IPS-18a (cell line): ENCODE results near the gene GZMA.

Source experiments
- H3K27ac ChIP-seq: one replicate; pipeline ENCODE4 v1.5.1; 2013; ENCODE audit warnings: low read length
- H3K27me3 ChIP-seq: one replicate; pipeline ENCODE4 v1.6.1; 2013; ENCODE audit warnings: mild to moderate bottlenecking, low read length; ENCODE audit not compliant: control insufficient read depth, insufficient read depth
- H3K36me3 ChIP-seq: one replicate; pipeline ENCODE4 v1.6.1; 2013; ENCODE audit warnings: low read depth, low read length; ENCODE audit not compliant: control insufficient read depth
- H3K4me1 ChIP-seq: one replicate; pipeline ENCODE4 v1.6.1; 2013; ENCODE audit warnings: low read depth, low read length; ENCODE audit not compliant: control insufficient read depth
- H3K4me3 ChIP-seq: one replicate; pipeline ENCODE4 v1.5.1; 2013; ENCODE audit warnings: low read length
- H3K9ac ChIP-seq: one replicate; pipeline ENCODE4 v1.6.1; 2013; ENCODE audit warnings: mild to moderate bottlenecking, low read length, moderate library complexity
- H3K9me3 ChIP-seq: one replicate; pipeline ENCODE4 v1.6.1; 2013; ENCODE audit warnings: low read depth, low read length; ENCODE audit not compliant: control insufficient read depth

GZMA gene

GRCh38 chr5:55102348-55102747 is at the start of gene GZMA:
GZMA (plus strand) TSS chr5:55102646; CDS start chr5:55102683, 37 bp downstream.
- no peaks in the 10 kb centered on the region for H3K36me3 ChIP-seq
- H3K27me3 ChIP-seq: no peaks in the 10 kb centered on the region
- H3K9ac ChIP-seq: no peak within 1 kb of the TSS
- no peak within 1 kb of the TSS for H3K4me3 ChIP-seq
- H3K27ac ChIP-seq: no peak within 1 kb of the TSS
- H3K4me1 ChIP-seq: peaks cover 8% of the 10 kb centered on the region
- no peaks in the 10 kb centered on the region for H3K9me3 ChIP-seq

- H3K9me3 ChIP-seq: peaks cover 6% of the 10 kb centered on the region
- H3K4me3 ChIP-seq: no peak overlapping the region
- no peak overlapping the region for H3K27ac ChIP-seq
- no peak overlapping the region for H3K9ac ChIP-seq
- H3K4me1 ChIP-seq: no peaks in the 10 kb centered on the region
- no peaks in the 10 kb centered on the region for H3K27me3 ChIP-seq
- H3K36me3 ChIP-seq: no peaks in the 10 kb centered on the region
Measured at GRCh38 chr5:55055183-55055582, 47.3 kb upstream of the GZMA start.

GRCh38 chr5:55062039-55062779 is 40.2 kb upstream of the GZMA start:
- Histone ChIP-seq H3K27me3 (no peaks in the 10 kb centered on the region), H3K36me3 (no peaks in the 10 kb centered on the region), H3K9me3 (no peaks in the 10 kb centered on the region), H3K4me1 (no peaks in the 10 kb centered on the region), H3K27ac (no peak overlapping the region), H3K4me3 (no peak overlapping the region), H3K9ac (no peak overlapping the region)

DNA sequence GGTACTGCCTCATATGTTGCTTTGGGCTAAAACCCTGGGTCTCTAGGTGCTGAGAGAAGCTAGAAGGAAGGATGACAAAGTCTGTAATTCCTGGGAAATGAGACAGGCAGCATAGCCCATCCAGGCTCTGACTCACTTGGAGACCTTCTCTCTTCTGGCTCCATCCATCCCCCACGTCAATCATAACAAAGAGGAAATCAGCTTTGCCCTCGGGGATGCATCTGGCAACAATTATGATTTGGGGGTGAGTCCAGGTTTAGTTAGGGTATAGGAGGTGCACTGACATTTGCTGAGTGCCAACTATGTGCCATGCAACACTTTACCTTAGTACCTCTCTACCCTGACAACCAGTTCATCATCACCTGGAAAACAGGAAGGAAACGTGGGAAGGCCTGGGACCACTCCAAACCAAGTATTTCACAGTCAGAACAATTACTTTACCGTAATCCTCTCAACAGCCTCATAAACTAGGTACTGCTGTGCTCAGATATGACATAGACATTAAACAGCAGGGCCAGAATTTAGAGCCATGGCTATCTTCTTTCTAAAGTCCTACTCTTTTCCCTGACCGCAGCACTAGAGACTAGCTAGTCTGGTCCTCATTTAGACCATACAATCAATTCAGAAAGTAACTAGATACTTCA is 39.1 kb upstream of the GZMA start:
- H3K4me1 ChIP-seq: no peaks in the 10 kb centered on the region
- H3K4me3 ChIP-seq: no peak overlapping the region
- no peak overlapping the region for H3K27ac ChIP-seq
- H3K9ac ChIP-seq: no peak overlapping the region
- no peaks in the 10 kb centered on the region for H3K9me3 ChIP-seq
- no peaks in the 10 kb centered on the region for H3K36me3 ChIP-seq
- H3K27me3 ChIP-seq: no peaks in the 10 kb centered on the region

- Histone ChIP-seq H3K27me3 (no peaks in the 10 kb centered on the region), H3K27ac (no peak overlapping the region), H3K36me3 (no peaks in the 10 kb centered on the region), H3K4me3 (no peak overlapping the region), H3K9me3 (no peaks in the 10 kb centered on the region), H3K9ac (no peak overlapping the region), H3K4me1 (no peaks in the 10 kb centered on the region)
Measured at GRCh38 chr5:55063899-55064298, 38.5 kb upstream of the GZMA start.

GRCh38 chr5:55064523-55064922 is 37.9 kb upstream of the GZMA start:
- Histone ChIP-seq H3K4me1 (no peaks in the 10 kb centered on the region), H3K9ac (no peak overlapping the region), H3K27ac (no peak overlapping the region), H3K27me3 (no peaks in the 10 kb centered on the region), H3K9me3 (no peaks in the 10 kb centered on the region), H3K4me3 (no peak overlapping the region), H3K36me3 (no peaks in the 10 kb centered on the region)

- H3K27me3 ChIP-seq: no peaks in the 10 kb centered on the region
- H3K4me1 ChIP-seq: no peaks in the 10 kb centered on the region
- no peak overlapping the region for H3K4me3 ChIP-seq
- no peak overlapping the region for H3K27ac ChIP-seq
- no peaks in the 10 kb centered on the region for H3K9me3 ChIP-seq
- H3K36me3 ChIP-seq: no peaks in the 10 kb centered on the region
- no peak overlapping the region for H3K9ac ChIP-seq
Measured at GRCh38 chr5:55066277-55066676, 36.2 kb upstream of the GZMA start.

DNA sequence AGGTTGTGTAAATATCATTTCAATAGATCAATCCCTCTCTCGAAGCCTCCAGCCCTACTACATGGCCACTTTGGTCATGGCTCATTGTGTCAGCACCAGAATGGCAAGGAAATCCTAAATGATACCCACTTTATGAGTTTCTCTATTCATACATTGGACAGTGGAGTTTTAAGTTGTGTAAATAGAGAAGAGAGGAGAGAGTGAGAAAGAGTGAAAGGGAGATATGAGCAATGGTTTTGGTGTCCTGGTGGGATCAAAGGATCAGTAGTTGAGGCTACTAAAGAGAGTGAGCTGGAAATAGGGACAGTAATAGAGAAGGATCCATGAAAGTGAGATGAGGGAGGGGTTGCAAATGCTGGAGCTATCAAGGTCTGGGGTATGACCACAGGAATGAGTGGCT is 31.5 kb upstream of the GZMA start:
- no peak overlapping the region for H3K27ac ChIP-seq

GRCh38 chr5:55071413-55071812 is 31.0 kb upstream of the GZMA start:
- no peak overlapping the region for H3K27ac ChIP-seq
- no peaks in the 10 kb centered on the region for H3K27me3 ChIP-seq
- peaks cover 6% of the 10 kb centered on the region for H3K4me1 ChIP-seq
- no peaks in the 10 kb centered on the region for H3K36me3 ChIP-seq
- no peak overlapping the region for H3K9ac ChIP-seq
- no peaks in the 10 kb centered on the region for H3K9me3 ChIP-seq
- no peak overlapping the region for H3K4me3 ChIP-seq

More for the DNA sequence above, 31.5 kb upstream of the GZMA start:
- H3K36me3 ChIP-seq: no peaks in the 10 kb centered on the region
- H3K9me3 ChIP-seq: no peaks in the 10 kb centered on the region
- H3K4me3 ChIP-seq: no peak overlapping the region
- H3K9ac ChIP-seq: no peak overlapping the region
- H3K27me3 ChIP-seq: no peaks in the 10 kb centered on the region
- peaks cover 6% of the 10 kb centered on the region for H3K4me1 ChIP-seq

GRCh38 chr5:55072666-55073065 is 29.8 kb upstream of the GZMA start:
- Histone ChIP-seq H3K27me3 (no peaks in the 10 kb centered on the region), H3K4me3 (no peak overlapping the region), H3K4me1 (peaks cover 6% of the 10 kb centered on the region), H3K27ac (no peak overlapping the region), H3K36me3 (no peaks in the 10 kb centered on the region), H3K9me3 (no peaks in the 10 kb centered on the region), H3K9ac (no peak overlapping the region)

GRCh38 chr5:55073211-55073610 is 29.2 kb upstream of the GZMA start:
- H3K36me3 ChIP-seq: no peaks in the 10 kb centered on the region
- H3K4me1 ChIP-seq: peaks cover 6% of the 10 kb centered on the region
- no peaks in the 10 kb centered on the region for H3K27me3 ChIP-seq
- no peak overlapping the region for H3K9ac ChIP-seq
- H3K9me3 ChIP-seq: no peaks in the 10 kb centered on the region
- no peak overlapping the region for H3K4me3 ChIP-seq
- no peak overlapping the region for H3K27ac ChIP-seq

DNA sequence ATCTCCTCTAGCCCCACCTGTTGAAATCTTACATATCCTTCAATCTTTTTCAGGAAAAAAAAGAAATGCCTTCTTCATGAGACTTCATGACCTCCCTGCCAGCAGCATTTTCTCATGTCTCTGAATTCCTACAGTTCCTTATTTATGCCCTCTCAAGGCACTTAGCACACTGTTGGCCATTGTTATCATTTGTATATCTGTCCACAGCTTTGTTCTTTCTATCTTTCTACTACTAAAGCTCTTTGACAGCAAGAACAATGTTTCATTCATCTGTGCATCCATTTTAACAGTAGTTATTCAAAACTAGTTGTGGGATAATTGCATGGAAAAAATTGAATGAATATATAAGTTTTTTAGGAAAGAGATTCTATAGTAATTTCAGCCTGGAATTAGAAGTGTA is 20.9 kb upstream of the GZMA start:
- no peaks in the 10 kb centered on the region for H3K4me1 ChIP-seq
- no peak overlapping the region for H3K27ac ChIP-seq
- H3K36me3 ChIP-seq: no peaks in the 10 kb centered on the region
- peaks cover 12% of the 10 kb centered on the region for H3K9me3 ChIP-seq
- no peaks in the 10 kb centered on the region for H3K27me3 ChIP-seq
- H3K4me3 ChIP-seq: no peak overlapping the region
- no peak overlapping the region for H3K9ac ChIP-seq
